Kidney glomerular epithelial cell (primary cell): ENCODE measurements around the gene TUBB6.

Experiments used
- DNase-seq: peaks from one replicate; lab custom pipeline; 2025; lab: John Stamatoyannopoulos, UW

Gene TUBB6

DNA sequence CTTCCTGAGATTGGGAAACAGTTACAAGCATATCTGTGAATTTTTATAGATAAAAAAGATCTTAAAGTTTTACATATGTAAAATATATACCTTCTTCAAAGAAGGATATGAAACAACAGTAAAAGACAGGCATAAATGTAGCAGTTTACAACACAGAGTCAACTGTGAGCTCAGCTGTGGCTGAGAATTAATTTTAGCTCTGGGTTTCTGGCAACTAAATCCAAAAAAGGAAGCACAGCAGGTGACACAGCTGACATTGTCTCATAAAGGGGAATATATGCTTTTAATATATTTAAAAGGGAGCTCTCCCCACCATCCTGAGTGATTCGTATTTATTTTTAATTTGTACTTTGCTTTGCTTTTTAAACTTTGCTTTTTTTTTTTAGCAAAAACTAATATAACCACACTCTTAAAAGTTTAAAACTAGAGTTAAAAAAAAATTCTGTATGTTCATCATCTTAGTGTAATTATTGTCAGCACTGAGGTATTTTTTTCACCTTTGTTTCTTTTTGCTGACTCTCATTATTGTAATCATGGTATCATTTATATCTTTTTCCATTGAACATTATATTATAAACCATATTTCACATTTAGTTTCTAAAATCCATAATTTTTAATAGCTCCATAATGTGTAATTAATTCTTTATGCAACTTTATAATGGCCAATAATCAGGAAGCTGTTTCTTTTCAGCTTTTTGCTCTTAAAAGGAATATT, 6.7 kb downstream of the TUBB6 start:
- DNase-seq = no peak

DNA sequence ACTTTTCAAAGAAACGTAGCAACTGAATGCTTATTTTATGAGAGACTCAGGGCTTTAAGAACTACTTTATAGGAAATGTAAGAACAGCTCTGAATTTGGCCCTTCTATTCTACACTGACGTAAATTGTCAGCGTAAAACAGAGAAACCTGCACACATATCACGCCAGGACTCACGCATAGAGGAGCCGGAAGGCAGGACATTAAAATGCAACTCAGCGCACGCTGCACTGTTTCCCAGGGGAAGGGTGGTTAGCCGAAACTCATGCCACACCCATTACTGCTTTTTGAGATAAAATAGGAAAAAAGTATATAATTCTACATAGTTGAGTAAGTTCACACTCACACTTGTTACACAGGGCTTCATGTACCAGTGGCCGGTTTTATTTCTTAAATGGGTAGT, 7.4 kb downstream of the TUBB6 start:
- no peak for DNase-seq

DNA sequence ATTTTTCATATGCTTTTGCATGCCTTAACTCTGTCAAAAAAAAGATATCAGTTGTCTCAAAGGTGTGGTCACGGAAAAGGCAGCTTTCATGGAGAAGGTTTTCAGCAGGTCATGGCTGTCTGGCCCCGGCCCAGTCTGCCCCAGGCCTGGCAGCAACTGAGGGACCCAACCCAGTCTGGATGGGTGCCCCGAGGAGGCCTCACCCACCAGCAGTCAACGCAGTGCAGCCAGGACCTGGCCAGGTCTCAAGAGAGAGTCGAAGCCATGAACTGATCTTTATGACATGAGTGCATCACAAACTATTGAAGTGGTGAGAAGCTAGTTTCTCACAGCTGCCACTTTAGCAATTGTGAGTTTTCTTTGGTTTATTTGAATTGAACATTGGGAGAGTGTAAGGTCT, 7.9 kb downstream of the TUBB6 start:
- no peak for DNase-seq

DNA sequence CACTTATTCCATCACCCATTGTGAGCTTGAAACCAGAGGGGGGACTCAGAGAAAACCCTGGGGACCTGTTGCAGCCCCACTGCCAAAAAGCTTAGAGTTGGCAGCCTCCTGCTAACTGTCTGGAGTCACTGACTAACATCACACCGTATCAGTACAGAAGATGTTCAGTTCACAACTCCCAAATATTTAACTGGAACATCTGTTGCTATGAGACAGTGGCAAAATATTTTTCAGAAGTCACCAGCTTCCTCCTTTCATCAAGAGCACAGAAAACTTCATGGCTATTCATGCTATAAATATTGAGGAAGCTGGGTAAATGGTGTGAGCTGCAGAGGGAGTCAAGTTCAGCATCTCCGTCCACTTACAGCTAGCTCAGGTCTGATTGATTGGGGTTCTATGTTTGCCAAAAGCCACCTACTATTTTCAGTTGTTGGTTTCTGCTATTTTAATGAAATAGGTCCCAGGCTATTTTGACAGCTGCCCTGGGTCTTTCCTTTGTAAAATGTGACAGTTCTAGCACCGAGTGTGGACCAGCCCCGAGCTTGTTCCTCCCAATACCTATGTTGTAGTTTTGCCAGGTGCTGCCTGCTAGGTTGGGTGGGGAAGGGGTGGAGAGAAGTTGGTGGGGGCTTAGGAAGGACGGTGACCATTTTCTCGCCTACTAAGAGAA, 9.8 kb downstream of the TUBB6 start:
- DNase-seq = no peak

DNA sequence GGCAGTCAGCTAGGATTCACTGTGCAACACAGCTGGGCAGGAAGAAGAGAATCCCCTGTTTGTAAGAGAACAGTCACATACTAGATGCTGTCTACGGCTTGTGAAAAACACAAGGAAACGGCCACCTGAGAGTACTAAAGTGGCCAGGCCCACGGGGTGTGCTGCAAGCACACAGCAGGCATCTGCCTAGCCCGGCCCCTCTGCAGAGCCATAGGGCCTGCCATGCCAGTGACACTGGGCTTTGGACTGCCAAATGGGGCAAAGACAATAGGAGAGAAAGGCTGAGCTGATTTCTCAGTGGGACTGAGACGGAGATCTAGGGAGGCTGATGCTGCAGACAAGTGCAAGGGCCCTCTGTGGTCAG, 10.3 kb downstream of the TUBB6 start:
- DNase-seq = no peak

DNA sequence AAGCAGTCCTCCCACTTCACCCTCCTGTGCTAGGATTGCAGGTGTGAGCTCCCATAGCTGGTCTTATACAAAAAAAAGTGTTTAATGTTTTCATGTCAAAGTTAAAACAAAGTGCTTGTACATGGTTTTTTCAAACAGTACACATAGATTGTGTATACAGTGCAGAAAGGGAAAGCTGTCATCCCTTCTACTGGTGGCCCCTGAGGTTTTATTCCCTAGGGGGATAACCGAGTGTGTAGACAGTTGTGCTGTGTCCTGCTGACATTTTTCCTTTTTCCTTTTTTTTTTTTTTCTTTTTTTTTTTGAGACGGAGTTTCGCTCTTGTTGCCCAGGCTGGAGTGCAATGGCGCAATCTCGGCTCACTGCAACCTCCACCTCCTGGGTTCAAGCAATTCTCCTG, 10.8 kb downstream of the TUBB6 start:
- no peak for DNase-seq

DNA sequence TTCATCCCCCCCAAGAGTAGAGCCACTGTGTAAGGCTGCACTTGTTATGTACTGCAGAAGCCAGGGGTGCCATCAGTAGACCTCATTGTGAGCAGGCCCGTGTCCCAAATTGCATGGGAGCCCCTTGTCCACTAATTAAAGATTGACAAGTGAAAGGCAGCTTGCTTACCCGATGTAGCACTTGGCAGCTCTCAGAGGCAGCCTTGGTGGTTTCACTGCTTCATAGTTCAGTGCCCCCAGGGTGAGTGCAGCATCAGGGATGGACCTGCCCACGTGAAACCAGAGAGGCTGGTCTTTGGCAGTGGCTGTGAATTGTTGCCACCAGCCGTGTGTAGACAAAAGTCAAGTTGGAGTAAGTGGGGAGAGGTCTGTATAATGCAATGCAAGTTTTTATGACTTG, 13.3 kb downstream of the TUBB6 start:
- no peak for DNase-seq

DNA sequence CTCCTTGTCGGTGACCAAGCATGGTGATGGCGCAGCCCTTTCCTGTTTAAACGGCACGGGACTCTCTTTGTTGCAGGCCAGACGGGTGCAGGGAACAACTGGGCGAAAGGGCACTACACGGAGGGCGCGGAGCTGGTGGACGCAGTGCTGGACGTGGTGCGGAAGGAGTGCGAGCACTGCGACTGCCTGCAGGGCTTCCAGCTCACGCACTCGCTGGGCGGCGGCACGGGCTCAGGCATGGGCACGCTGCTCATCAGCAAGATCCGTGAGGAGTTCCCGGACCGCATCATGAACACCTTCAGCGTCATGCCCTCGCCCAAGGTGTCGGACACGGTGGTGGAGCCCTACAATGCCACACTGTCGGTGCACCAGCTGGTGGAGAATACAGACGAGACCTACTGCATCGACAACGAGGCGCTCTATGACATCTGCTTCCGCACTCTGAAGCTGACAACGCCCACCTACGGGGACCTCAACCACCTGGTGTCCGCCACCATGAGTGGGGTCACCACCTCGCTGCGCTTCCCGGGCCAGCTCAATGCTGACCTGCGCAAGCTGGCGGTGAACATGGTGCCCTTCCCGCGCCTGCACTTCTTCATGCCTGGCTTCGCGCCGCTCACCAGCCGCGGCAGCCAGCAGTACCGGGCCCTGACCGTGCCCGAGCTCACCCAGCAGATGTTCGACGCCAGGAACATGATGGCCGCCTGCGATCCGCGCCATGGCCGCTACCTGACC, 17.1 kb downstream of the TUBB6 start:
- no peak for DNase-seq

DNA sequence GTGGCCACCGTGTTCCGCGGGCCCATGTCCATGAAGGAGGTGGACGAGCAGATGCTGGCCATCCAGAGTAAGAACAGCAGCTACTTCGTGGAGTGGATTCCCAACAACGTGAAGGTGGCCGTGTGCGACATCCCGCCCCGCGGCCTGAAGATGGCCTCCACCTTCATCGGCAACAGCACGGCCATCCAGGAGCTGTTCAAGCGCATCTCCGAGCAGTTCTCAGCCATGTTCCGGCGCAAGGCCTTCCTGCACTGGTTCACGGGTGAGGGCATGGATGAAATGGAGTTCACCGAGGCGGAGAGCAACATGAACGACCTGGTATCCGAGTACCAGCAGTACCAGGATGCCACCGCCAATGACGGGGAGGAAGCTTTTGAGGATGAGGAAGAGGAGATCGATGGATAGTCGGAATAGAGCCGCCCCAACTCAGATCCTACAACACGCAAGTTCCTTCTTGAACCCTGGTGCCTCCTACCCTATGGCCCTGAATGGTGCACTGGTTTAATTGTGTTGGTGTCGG, 17.7 kb downstream of the TUBB6 start:
- DNase-seq = no peak

DNA sequence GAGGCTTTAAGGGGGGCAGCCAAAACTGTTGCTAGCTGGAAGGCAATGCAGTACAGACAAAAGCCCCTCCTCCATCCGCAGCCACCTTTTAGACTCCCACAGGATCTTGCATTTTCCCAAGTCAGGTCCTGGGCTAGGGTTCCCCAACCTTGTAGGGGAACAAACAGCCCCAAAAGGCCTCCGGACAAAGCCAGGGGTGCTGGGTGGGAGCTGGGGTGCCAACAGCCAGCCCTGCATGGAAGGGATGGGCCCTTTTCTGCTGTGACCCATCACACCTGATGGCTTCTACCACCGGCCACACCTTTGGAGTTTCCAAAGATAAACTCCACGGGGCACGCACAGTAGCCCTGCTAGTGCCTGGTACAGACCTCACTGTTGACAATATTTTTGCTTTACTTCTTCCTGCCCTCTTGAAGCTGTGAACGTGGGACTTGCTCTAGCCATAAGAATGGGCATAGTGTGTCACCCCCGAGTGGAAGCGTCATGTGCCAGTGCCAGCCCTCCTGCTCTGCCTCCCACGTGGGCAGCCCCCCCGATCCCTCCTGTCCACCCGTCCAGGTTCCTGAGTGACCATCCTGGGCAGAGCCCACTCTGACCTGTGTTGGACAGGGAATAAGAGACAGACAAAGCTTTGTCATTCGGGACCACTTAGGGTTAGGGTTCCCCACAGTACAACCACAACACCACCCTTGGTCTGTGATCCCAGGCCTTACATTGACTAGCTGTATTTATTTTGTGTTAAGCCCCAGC, 18.8 kb downstream of the TUBB6 start:
- DNase-seq = no peak

DNA sequence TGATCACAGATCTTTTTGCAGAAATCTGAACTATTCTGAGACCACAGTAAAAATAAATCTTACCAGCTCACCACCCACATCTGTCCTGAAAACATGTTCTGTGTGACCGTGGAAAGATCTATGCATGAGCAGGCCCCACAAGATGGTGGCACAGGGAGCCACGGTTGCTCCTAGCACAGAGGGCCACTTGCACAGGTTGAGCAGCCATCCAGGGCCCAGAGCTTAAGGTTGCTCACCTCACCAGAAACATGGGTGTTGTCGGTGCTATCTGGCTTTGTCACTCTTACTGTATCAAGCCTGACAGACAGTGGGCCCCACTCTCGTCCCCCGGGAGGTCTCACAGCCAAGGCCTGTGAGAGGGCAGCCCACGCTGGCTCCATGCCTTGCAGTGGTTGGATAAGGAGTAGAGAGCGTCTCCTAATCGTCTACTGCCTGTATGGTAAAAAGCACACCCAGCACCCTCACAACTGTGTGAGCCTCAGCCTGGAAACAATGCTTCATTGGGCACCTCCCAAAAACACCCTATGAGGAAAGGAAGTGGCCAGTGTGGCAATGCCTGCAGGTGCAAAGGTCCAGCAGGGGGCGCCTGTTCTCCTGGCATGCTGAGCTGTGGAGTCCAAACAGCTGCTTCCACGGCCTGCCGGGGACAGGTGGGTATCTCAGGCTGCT, 19.6 kb downstream of the TUBB6 start:
- DNase-seq = peak; percentile 50

DNA sequence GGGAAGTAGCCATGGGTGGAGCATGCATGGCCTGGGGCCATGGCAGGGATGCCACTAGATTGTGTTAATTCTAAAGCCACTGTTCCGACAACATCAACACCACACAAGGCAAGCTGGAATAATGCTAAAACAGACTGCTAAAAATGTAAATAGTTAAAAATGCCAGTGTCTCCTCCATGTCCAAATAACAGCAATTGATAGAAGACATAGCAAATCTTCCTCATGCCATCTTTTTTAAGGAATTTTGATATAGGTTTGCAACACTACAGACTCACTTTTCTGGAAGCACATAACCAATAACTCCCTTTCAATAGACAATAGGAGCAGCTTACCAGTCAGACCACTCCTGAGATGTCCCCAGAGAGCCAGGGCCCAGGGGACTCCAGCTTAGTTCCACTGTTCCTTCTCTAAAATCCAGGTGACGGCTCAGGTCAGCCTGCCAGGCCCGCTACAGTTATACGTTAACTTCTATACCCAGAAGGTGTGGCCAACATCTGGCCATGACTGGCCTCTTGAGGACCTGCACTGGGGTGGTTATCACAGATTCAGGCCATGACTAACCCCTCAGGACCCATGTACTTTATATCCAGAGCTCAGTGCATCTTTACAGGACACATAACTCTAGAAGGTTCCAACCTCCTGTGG, 20.3 kb downstream of the TUBB6 start:
- DNase-seq = no peak

DNA sequence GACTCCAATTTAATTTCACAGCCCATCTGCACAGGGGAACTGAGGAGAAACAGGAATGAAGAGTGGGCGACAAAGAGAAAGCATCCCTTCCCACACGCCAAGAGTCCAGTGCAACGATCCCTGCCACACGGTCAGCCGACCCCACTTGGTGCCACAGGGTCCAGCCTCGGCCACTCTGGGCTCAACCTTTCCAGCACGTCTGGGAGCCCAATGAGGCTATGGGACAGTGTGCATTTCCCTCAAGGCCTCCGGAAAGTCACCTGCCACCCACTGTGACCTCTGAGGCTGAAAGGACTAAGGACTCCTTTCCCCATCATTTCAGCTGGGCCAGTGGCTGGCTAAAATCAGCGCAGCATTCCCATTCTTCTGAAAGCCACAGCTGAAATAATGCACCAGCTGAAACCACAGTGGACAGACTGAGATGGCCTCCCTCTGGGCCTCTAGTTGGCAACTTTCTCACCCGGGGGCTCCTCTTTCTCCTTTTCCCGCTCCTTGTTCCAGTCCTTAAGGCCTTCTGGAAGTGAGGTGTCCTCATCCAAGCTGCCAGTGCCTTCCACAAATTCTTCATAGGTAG, 21.2 kb downstream of the TUBB6 start:
- DNase-seq = no peak

DNA sequence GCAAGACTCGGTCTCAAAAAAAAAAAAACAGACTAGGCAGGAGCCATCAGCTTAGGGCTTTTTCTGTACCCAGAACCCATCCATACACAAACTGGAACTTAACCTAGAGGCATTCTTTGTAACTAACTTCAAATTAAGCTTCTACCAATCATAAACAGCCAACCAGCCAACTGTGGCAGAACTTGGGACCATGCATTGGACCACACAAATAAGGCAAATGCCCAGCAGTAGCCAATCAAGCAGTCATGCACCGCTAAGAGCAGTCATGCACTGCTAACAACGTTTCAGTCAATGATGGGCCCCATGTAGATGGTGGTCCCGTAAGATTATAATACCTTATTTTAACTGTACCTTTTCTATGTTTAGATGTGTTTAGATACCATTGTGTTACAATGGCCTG, 22.7 kb downstream of the TUBB6 start:
- no peak for DNase-seq

DNA sequence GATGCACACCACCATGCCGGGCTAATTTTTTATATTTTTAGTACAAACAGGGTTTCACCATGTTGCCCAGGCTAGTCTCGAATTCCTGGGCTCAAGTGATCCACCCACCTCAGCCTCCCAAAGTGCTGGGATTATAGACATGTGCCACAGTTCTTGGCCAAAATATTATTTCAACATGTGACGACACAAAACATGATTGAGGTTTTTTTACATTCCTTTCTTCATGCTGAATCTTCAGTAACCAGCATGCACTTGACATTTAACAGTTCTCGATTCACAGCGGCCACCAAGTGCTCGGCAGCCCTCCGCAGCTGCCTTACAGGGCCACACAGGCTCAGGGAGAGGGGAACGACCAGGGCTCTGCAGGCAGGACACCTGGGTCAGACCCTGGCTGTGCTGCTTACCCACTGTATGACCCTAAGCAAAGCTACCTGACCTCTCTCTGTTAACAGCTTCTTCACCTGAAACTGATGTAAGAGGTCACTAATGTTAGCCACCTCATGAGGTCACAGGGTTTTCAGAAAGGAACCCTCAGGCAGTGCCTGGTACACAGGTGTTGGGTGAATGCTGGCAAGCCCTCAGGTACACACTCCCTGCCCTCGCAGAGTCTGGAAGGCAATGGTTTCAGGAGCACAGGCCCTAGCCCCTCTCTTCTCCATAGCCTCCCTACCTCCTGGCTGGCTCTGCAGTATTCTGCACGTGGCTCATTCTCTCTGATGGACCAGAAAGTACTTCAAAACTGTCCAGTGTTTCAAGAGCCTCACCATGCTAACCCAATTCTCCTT, 25.7 kb downstream of the TUBB6 start:
- DNase-seq = no peak

DNA sequence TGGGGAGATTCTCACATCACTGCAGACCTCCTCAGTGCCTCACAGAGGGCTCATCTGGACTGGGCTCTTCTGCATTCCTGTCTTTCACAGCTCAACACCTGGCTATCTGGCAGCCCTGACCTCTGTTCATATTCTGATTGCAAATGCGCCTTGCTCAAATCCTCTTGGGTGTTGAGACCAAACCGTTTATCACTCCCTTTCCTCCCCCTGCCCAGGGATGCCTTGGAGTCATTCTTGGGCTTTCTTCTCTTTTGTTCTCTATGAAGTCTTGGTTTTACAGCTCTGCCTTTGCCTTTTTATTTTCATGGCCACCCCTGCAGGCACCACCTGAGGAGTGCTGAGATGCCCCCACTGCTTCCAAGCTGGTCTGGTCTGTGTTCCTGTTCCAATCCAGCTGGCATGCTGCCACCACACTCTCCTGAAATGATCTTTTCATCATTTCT, 26.3 kb downstream of the TUBB6 start:
- no peak for DNase-seq

DNA sequence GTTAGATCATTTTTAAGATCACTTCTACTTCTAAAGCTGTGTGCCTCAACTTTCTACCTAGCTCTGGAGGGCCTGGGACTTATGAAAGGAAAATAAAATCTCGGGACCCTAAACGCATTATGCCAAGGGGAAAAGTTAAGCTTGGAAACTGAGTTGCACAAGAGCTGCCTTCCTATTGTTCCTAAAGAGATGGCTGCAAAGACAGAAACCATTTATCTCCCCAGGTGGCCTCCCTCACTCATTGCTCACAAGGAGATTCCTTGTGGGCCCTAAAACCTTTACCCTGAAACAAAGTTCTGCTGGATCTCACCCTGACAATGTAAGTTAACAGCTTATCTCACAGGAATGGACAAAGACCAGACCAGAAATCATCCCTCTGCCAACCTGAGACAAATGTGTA, 26.8 kb downstream of the TUBB6 start:
- no peak for DNase-seq

DNA sequence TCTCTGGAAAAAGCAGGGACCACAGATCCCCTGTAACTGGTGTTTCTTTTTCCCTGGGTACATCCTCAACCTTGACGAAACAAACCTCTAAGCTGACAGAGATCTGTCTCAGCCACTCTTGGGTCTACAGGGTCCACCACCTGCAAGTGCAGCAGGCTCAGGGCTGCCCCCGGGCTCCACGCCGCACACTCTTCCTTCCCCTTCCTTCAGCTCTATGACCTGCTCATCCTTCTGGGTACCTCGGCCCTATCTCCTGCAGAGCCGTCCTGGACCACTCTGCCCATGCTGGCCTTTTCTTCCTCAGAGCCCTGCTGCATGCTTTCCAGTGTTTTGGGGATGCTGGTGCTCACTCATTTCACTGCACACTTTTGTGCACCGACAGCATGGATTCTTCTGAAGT, 27.5 kb downstream of the TUBB6 start:
- DNase-seq = no peak

DNA sequence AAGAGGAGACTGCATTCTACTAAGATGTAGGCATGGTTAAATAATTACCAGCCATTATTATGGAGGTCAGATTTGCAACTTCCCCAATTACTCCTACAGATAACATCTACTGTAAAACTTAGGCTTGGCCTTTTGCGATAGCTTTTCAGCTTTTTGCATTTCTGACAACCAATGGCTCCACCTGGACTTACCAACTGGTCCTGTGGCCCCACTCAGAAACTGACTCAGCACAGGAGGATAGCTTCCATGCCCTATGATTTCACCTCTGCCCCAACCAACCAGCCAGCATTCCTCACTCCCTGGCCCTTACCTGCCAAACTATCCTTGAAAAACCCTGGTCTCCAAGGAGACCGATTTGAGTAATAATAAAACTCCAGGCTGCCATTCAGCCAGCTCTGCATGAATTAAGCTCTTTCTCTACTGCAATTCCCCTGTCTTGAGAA, 28.2 kb downstream of the TUBB6 start:
- peak; percentile 82 for DNase-seq

DNA sequence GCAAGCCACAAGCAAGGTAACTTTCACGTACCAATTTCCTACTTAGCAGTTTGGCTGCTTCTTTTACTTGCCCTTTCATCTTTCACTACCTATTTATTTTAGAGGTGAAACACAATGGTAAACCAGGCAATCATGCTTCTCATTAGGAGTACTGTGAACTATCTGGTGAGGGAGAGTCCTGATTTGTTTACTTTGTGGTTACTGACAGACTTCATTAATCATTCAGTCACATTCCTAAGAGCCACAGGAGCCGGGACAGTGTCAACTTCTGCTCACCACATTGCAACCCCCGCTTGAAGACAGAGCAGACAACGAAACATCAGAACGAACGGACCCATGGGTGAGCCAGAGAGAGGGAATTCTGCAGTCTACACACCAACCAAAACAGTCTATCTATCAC, 28.8 kb downstream of the TUBB6 start:
- DNase-seq = peak; percentile 93
